Activated naive CD4-positive, alpha-beta T cell treated with anti-CD3 and anti-CD28 coated beads, Interleukin-2, amount 50 U/mL, for 72 hours (primary cell): Measurements from ENCODE around the gene DUSP8. TPM values are rescaled to one million over a fixed set of nuclear protein-coding genes. Genes with fewer than 3 reads are reported as not detected.
A peak's percentile ranks its signal among the peaks of the same experiment; 100 is the strongest.

ENCODE experiments used
- ATAC-seq, 2 donors: fragments of 150-1000 bp; cut with Tn5 transposase; 2 replicates each; pipeline ENCODE4 v1.10.0; 2021; ENCODE audit warnings: mild to moderate bottlenecking in 2 of 2, moderate library complexity in 2 of 2
- DNase-seq, 2 donors: peaks; one replicate each; pipeline ENCODE4 v3.0.0; 2021 to 2022; ENCODE audit warnings: low spot score in 2 of 2
- H3K27ac Mint-ChIP-seq, 2 donors: one replicate each; pipeline ENCODE4 v1.8.0; 2022; ENCODE audit warnings: mild to moderate bottlenecking in 2 of 2, mixed read lengths in 2 of 2
- H3K36me3 Mint-ChIP-seq, 2 donors: one replicate each; pipeline ENCODE4 v1.8.0; 2022; ENCODE audit warnings: mixed read lengths in 2 of 2
- H3K9me3 Mint-ChIP-seq, 2 donors: one replicate each; pipeline ENCODE4 v1.8.0; 2022; ENCODE audit warnings: mixed read lengths in 2 of 2
- total RNA-seq, 2 donors: library from RNA; stranded (reverse); gene quantifications; one replicate each; pipeline ENCODE4 v1.2.3, GENCODE V29; 2022

DUSP8 gene
- total RNA-seq, 2 donors from 2014 or later = 1.1 TPM

- DNase-seq = no peak
- H3K27ac Mint-ChIP-seq = no peak overlapping the region
- H3K9me3 Mint-ChIP-seq = no peaks in the 10 kb centered on the region
- no peak for ATAC-seq
- H3K36me3 Mint-ChIP-seq = no peaks in the 10 kb centered on the region
These were observed 40.0 kb downstream of the DUSP8 start for GRCh38 chr11:1532014-1532586.

DNA sequence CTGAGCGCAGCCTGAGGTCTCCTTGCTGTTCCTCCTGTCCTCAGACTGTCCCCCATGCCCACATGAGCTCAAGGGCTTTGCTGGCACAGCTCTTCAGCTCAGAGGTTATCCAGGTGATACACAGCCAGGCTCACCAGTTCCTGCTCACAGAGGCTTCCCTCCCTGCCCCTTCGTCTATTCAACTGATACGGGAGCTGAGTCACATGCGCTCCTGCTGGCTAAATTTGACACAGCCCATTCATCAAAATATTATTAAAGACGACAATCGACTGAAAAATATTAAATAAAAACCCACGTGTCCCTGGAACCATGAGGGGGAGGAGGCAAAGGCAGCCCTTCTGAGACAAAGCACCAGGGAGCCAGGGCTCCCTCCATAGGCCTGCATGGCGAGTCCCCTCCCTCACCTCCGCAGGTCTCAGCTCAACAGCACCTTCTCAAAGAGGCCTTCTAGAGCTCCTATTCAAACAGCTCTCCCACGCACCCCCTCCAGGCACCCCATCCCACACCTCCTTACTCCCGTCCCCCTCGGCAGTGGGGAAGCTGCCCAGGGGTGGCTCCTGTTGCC is 40.5 kb downstream of the DUSP8 start:
- Mint-ChIP-seq H3K27ac (peak overlapping the region; percentile 57 to 63), H3K36me3 (no peaks in the 10 kb centered on the region)
- ATAC-seq = no peak

DNA sequence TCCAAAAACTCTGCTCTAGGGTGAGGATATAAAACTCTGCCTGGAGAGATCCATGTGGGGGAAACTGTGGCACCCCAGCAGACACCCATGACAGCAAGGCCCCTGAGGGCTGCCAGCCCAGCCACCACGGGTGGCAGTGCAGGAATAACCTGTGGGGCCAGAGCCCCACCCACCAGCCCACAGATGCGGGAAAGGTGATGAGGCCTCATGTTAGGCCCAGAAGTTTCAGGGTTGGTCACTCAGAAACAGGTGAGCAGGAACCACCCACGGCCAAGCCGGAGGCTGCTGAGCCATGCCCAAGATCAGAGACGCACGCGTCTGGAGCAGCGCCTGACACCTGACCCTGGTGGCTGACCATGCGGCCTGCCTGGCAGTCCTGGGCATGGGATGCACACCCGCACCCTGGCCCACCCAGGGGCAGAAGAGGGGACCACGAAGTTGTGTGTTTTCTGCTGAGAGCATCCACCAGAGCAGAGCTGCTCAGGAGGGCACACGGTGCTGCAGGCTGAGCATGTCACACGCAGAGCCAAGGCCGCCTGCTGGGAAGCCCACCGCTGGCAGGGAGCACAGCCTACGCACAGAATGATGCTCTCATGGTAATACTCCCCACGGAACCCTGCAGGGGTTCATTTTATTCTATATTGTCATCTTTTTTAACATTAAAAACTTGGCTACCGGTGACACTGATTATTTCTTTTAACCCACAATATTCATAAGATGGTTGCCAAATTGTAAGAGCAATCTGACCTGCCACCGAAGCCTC is 41.2 kb downstream of the DUSP8 start:
- H3K9me3 Mint-ChIP-seq = no peaks in the 10 kb centered on the region
- peak overlapping the region; percentile 57 to 63 for H3K27ac Mint-ChIP-seq
- ATAC-seq = no peak
- no peak for DNase-seq
- H3K36me3 Mint-ChIP-seq = no peaks in the 10 kb centered on the region

More for the DNA sequence above, 40.5 kb downstream of the DUSP8 start:
- H3K9me3 Mint-ChIP-seq = no peaks in the 10 kb centered on the region
- no peak for DNase-seq

GRCh38 chr11:1529774-1530173 is 42.3 kb downstream of the DUSP8 start:
- H3K27ac Mint-ChIP-seq = peak overlapping the region in 1 of 2 donors; percentile 37
- no peaks in the 10 kb centered on the region for H3K36me3 Mint-ChIP-seq
- ATAC-seq (no peak), DNase-seq (no peak)
- H3K9me3 Mint-ChIP-seq = no peaks in the 10 kb centered on the region

DNA sequence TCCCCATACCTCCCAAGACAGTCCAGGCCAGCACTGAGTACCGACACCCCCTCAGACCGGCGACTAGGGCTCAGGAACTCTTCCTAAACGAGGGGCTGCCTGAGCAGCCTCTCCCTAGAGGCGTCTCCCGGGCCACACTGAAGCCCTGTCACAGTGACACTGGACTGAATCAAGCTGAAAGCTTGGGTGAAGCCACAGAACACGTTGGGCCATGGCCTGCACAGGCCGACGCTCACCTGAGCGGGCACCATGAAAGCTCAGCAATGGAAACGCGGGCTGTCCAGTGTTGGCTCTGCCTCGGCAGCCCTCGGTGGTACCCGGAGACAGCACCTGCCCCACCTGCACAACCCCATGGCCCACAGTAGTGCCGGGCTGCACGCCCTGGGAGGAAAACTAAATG is 42.8 kb downstream of the DUSP8 start:
- H3K36me3 Mint-ChIP-seq = no peaks in the 10 kb centered on the region
- DNase-seq (no peak), ATAC-seq (no peak)
- H3K27ac Mint-ChIP-seq = peak overlapping the region in 1 of 2 donors; percentile 37
- H3K9me3 Mint-ChIP-seq = no peaks in the 10 kb centered on the region

GRCh38 chr11:1528710-1529109 is 43.4 kb downstream of the DUSP8 start:
- no peak for DNase-seq
- no peak for ATAC-seq
- Mint-ChIP-seq H3K27ac (peak overlapping the region in 1 of 2 donors; percentile 37), H3K9me3 (no peaks in the 10 kb centered on the region), H3K36me3 (no peaks in the 10 kb centered on the region)

DNA sequence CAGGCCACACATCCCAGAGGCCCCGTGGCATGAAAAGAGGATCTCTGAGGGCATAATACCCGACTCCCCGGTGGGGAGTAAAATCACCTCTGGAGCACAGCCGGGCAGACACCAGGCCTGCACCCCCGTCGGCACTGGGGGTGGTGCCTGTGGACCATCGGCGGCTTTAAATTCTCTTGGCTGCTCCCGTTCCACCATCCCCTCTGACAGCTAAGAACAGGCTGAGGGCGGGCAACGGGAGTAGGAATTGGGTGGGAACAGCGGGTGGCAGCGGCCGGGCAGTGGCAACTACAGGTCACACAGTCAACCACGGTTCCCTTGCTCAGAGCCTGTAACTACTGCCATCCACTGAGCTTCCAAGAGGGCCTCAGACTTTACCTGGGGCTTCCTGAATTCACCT is 45.3 kb downstream of the DUSP8 start:
- Mint-ChIP-seq H3K27ac (no peak overlapping the region), H3K9me3 (no peaks in the 10 kb centered on the region), H3K36me3 (no peaks in the 10 kb centered on the region)
- no peak for ATAC-seq
- no peak for DNase-seq

GRCh38 chr11:1523779-1524178 is 48.3 kb downstream of the DUSP8 start:
- DNase-seq (no peak), ATAC-seq (peak in 1 of 2 donors; percentile 16)
- Mint-ChIP-seq H3K36me3 (no peaks in the 10 kb centered on the region), H3K9me3 (no peaks in the 10 kb centered on the region), H3K27ac (peak overlapping the region in 1 of 2 donors; percentile 78)

DNA sequence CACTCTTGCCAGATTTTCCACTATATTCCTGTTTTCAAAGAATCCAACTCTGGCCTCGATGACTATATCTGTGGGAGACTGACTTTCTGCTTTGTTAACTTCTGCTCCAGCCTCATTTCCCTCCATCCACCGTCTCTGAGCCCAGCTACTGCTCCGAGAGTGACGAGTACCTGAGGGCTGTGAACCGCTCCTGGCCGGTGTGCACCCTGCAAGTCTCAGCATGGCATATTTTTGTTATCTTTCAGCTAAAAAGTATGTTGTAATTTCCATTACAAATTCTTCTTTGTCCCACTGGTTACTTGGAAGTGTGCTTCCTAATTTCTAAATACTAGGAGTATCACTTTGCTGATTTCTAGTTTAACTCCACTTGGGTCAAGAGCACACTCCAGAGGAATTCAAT is 49.0 kb downstream of the DUSP8 start:
- peak overlapping the region; percentile 65 to 78 for H3K27ac Mint-ChIP-seq
- ATAC-seq (no peak), DNase-seq (no peak)
- H3K36me3 Mint-ChIP-seq = no peaks in the 10 kb centered on the region
- no peaks in the 10 kb centered on the region for H3K9me3 Mint-ChIP-seq

DNA sequence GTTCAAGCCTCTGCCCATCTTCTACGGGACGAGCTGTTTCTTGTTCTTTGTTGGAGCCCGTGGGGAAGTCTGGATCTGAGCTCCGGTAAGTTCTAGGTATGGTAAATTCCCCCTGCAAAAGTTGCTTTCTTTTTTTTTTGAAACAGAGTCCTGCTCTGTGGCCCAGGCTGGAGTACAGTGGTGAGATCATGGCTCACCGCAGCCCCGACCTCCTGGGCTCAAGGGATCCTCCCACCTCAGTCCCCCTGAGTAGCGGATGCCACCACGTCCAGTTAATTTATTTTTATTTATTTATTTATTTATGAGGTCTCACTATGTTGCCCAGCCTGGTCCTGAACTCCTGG is 50.0 kb downstream of the DUSP8 start:
- Mint-ChIP-seq H3K27ac (no peak overlapping the region), H3K36me3 (no peaks in the 10 kb centered on the region)
- no peak for ATAC-seq

DNA sequence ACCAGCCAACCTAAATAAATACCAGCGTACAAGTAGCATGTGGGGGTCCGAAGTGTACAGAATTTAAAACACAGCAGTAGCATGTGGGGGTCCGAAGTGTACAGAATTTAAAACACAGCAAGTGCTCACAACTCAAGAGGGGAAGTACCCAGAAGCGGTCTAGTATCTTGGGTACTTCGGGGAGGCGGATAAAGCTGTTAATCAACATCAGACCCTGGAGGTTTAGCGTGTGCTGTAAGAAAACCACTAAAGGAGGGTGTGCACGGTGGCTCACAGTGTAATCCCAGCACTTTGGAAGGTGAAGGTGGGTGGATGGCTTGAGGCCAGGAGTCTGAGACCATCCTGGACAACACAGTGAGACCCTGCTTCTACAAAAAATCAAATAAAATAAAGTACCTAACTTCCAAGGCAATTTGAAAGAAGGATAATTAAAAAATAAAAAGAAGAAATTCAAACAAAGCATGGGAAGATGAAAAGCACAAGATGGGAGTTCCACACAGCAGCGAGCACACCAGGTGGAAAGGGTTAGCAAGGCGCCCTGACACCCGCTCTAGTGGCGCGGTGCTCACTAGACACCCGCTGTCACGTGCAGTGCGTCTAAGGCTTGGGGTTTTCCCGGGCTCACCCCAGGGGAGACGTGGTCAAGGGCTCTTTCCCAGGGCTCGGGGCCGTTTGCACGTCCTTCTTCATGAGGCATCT is 50.5 kb downstream of the DUSP8 start:
- Mint-ChIP-seq H3K36me3 (no peaks in the 10 kb centered on the region), H3K9me3 (no peaks in the 10 kb centered on the region), H3K27ac (peak overlapping the region in 1 of 2 donors; percentile 24)
- DNase-seq (no peak), ATAC-seq (no peak)

More for the DNA sequence above, 50.0 kb downstream of the DUSP8 start:
- H3K9me3 Mint-ChIP-seq = no peaks in the 10 kb centered on the region
- DNase-seq = no peak

DNA sequence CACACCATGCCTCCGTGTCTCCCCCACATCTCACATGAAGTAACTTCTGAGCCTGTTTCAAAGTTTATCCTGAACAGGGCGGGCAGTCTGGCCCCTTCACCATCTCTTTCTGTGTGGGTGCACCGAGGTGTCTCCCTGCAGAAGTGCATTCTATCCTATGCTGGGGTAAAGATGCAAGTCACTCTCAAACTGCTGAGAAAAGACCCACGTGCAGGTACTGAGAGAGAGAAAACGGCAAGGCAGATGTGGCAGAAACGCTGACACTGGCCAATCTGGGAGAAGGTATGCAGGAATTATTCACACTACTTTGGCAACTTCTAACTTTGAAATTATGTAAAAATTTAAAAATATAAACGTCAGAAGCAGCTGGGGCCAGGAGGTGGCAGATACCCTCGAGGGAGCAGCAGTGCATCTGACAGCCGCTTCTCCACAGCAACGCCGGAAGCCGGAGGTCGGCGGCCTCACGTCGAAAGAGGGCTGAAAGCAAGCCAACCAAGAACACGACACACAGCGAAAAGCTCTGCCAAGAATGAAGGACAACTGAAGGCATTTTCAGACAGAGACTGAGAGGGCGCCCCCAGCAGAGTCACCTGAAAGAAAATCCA is 51.3 kb downstream of the DUSP8 start:
- H3K36me3 Mint-ChIP-seq = no peaks in the 10 kb centered on the region
- ATAC-seq (no peak), DNase-seq (no peak)
- H3K27ac Mint-ChIP-seq = peak overlapping the region; percentile 24 to 73
- H3K9me3 Mint-ChIP-seq = no peaks in the 10 kb centered on the region

GRCh38 chr11:1520209-1520662 is 51.8 kb downstream of the DUSP8 start:
- ATAC-seq (no peak), DNase-seq (no peak)
- Mint-ChIP-seq H3K9me3 (no peaks in the 10 kb centered on the region), H3K27ac (peak overlapping the region; percentile 24 to 73), H3K36me3 (no peaks in the 10 kb centered on the region)

GRCh38 chr11:1519028-1520010 is 52.8 kb downstream of the DUSP8 start:
- no peak for DNase-seq
- H3K27ac Mint-ChIP-seq = no peak overlapping the region
- H3K36me3 Mint-ChIP-seq = no peaks in the 10 kb centered on the region
- ATAC-seq = no peak
- H3K9me3 Mint-ChIP-seq = no peaks in the 10 kb centered on the region

- no peaks in the 10 kb centered on the region for H3K9me3 Mint-ChIP-seq
- ATAC-seq (no peak), DNase-seq (no peak)
- no peak overlapping the region for H3K27ac Mint-ChIP-seq
- no peaks in the 10 kb centered on the region for H3K36me3 Mint-ChIP-seq
These were observed 53.8 kb downstream of the DUSP8 start for GRCh38 chr11:1518301-1518700.
